SU-DHL-6 (cell line): ENCODE measurements around the gene NRBF2.
"Not testable (repeated sequence)": the region's sequence is repeated elsewhere in the genome, so short reads cannot be mapped to it uniquely, and the experiment has no call there.

Experiments used
- H2AFZ ChIP-seq: fragments of 200-600 bp; sonication (generic); 2 replicates; pipeline ENCODE4 v1.6.1; 2014; ENCODE audit warnings: low read depth, mild to moderate bottlenecking, moderate library complexity, mixed read lengths, antibody characterized with exemption, low read length; ENCODE audit not compliant: severe bottlenecking
- H3F3A ChIP-seq: fragments of 200-600 bp; shearing (Covaris generic); 2 replicates; pipeline ENCODE4 v1.6.0; 2016; ENCODE audit warnings: antibody characterized with exemption, mild to moderate bottlenecking; ENCODE audit not compliant: insufficient read depth
- H3K27ac ChIP-seq: fragments of 200-600 bp; sonication (generic); 2 replicates; pipeline ENCODE4 v1.5.1; 2016; ENCODE audit warnings: low read depth, mild to moderate bottlenecking, low read length, moderate library complexity, mixed read lengths
- H3K27me3 ChIP-seq: fragments of 200-600 bp; sonication (generic), shearing (Covaris generic); 2 replicates; pipeline ENCODE4 v1.6.0; 2014; ENCODE audit warnings: mild to moderate bottlenecking, low read length
- H3K36me3 ChIP-seq: fragments of 200-600 bp; sonication (generic); 2 replicates; pipeline ENCODE4 v1.6.1; 2014; ENCODE audit warnings: mild to moderate bottlenecking, low read length, mixed read lengths
- H3K4me2 ChIP-seq: fragments of 300-600, 200-600 bp; shearing (Covaris generic), sonication (generic); 2 replicates; pipeline ENCODE4 v1.6.0; 2014; ENCODE audit warnings: low read length, low read depth, mild to moderate bottlenecking; ENCODE audit not compliant: poor library complexity, severe bottlenecking
- H3K4me3 ChIP-seq: fragments of 200-600 bp; sonication (generic); 2 replicates; pipeline ENCODE4 v1.5.1; 2014; ENCODE audit warnings: antibody characterized with exemption, low read length, mild to moderate bottlenecking, mixed read lengths; ENCODE audit not compliant: insufficient read depth, poor library complexity, severe bottlenecking
- H3K79me2 ChIP-seq: fragments of 200-600 bp; sonication (generic); 2 replicates; pipeline ENCODE4 v1.6.1; 2014; ENCODE audit warnings: mild to moderate bottlenecking, low read length, moderate library complexity; ENCODE audit not compliant: insufficient read depth
- H3K9ac ChIP-seq: fragments of 200-600 bp; sonication (generic); 2 replicates; pipeline ENCODE4 v1.7.0; 2014; ENCODE audit warnings: mild to moderate bottlenecking, low read length
- H3K9me2 ChIP-seq: fragments of 200-600 bp; sonication (generic); replicated peaks from 2 replicates; pipeline ENCODE4 v1.6.1; 2014; ENCODE audit warnings: low read length; ENCODE audit not compliant: insufficient read depth
- H3K9me3 ChIP-seq: fragments of 200-600 bp; sonication (generic); 2 replicates; pipeline ENCODE4 v1.6.1; 2014; ENCODE audit warnings: low read length, mixed read lengths; ENCODE audit not compliant: insufficient read depth
- H4K20me1 ChIP-seq: fragments of 200-600 bp; sonication (generic); 2 replicates; pipeline ENCODE4 v1.6.1; 2014; ENCODE audit warnings: low read depth, mild to moderate bottlenecking, antibody characterized with exemption, low read length, moderate library complexity, mixed read lengths
- CTCF ChIP-seq: fragments of 200-600 bp; sonication (generic); IDR thresholded peaks from one replicate; pipeline ENCODE4 v1.5.1; 2017; ENCODE audit warnings: antibody characterized with exemption, mild to moderate bottlenecking, low read length, moderate library complexity; ENCODE audit not compliant: insufficient read depth, poor library complexity, severe bottlenecking
- EZH2phosphoT487 ChIP-seq: fragments of 200-600 bp; sonication (generic), shearing (Covaris generic); conservative IDR thresholded peaks from 2 replicates; pipeline ENCODE4 v1.6.1; 2018; ENCODE audit warnings: mild to moderate bottlenecking, antibody characterized with exemption, low read length, moderate library complexity, mixed read lengths

The NRBF2 gene

DNA sequence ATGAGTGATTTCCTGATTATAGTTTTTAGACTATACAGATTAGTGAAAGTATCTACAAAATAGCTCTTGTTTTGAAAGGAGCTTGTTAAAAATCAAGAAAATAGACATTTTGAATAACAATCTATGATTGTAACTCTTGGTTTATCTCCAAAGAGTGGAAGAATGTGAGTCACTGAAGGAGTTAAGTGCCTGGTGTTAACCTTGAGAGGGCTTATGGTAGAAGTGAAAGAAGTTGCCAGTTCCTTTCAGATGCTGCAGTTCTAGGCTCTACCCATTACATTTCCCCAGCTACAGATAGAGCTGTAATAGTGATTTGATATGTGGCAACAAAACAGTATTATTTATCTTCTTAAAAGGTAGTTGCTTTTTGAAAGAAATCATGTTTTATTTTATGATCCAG is 12.7 kb downstream of the NRBF2 start:
- Histone ChIP-seq H3K36me3 (peaks cover 7% of the 10 kb centered on the region; the same call in 1 of the 2 replicates), H2AFZ (no peak overlapping the region), H4K20me1 (0 out of 2 replicates have a peak, but pooled peaks cover 6% of the 10 kb centered on the region), H3K9ac (no peak overlapping the region), H3K4me2 (no peak overlapping the region), H3F3A (no peaks in the 10 kb centered on the region), H3K79me2 (peaks cover 89% of the 10 kb centered on the region), H3K27me3 (no peaks in the 10 kb centered on the region), H3K9me2 (no peaks in the 10 kb centered on the region), H3K9me3 (no peaks in the 10 kb centered on the region), H3K27ac (no peak overlapping the region), H3K4me3 (no peak overlapping the region)
- TF ChIP-seq EZH2phosphoT487 (no peak), CTCF (no peak)

DNA sequence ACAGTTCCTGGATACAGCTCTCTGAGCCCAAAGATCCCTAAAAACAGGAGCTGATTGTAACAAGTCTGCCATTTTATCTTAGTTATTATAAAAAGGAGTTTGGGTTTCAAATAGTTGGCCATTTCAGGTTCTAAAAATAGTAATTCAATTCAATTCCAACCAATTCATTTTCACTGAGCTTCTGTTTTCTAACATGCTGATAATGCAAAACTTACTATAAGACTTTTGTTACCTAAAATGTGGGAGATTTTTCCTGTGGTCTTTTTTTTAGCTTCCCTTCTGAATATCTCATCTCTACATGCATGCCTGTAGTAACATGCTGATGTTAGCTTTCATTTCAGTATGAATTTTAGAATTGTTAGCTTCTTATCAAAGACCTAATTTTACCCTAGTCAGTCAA is 13.4 kb downstream of the NRBF2 start:
- no peak for TF ChIP-seq CTCF
- TF ChIP-seq EZH2phosphoT487, result no peak
- Histone ChIP-seq H3K9ac (no peak overlapping the region), H3F3A (0 out of 2 replicates have a peak, but pooled peaks cover 2% of the 10 kb centered on the region), H3K4me3 (no peak overlapping the region), H3K9me2 (no peaks in the 10 kb centered on the region), H3K27me3 (no peaks in the 10 kb centered on the region), H3K4me2 (no peak overlapping the region), H4K20me1 (0 out of 2 replicates have a peak, but pooled peaks cover 6% of the 10 kb centered on the region), H3K9me3 (no peaks in the 10 kb centered on the region), H3K79me2 (peaks cover 82% of the 10 kb centered on the region), H3K27ac (no peak overlapping the region), H2AFZ (no peak overlapping the region), H3K36me3 (peaks cover 7% of the 10 kb centered on the region; the same call in 1 of the 2 replicates)

DNA sequence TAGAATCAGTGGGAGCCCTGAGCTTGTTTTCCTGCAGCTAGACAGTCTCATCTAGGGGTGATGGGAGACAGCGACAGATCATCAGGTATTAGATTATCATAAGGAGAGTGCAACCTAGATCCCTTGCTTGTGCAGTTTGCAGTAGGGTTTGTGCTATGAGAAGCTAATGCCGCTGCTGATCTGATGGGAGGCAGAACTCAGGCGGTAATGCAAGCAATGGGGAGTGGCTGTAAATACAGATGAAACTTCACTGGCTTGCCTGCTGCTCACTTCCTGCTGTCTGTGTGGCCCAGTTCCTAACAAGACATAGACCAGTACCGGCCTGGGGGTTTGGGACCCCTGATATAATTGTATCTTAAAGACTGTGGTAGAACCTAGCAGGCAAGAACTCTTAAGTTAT is 17.6 kb downstream of the NRBF2 start:
- TF ChIP-seq CTCF, result no peak
- no peak for TF ChIP-seq EZH2phosphoT487
- H2AFZ ChIP-seq, result no peak overlapping the region
- peaks cover 40% of the 10 kb centered on the region for H3K79me2 ChIP-seq
- 0 out of 2 replicates have a peak, but pooled peaks cover 1% of the 10 kb centered on the region for H4K20me1 ChIP-seq
- 0 out of 2 replicates have a peak, but pooled peaks cover 2% of the 10 kb centered on the region for H3F3A ChIP-seq
- H3K4me3 ChIP-seq, result no peak overlapping the region
- no peak overlapping the region for H3K27ac ChIP-seq
- H3K9ac ChIP-seq, result no peak overlapping the region
- no peak overlapping the region for H3K4me2 ChIP-seq
- no peaks in the 10 kb centered on the region for H3K9me2 ChIP-seq
- H3K36me3 ChIP-seq, result peaks cover 10% of the 10 kb centered on the region; the same call in 1 of the 2 replicates
- H3K9me3 ChIP-seq, result no peaks in the 10 kb centered on the region
- H3K27me3 ChIP-seq, result no peaks in the 10 kb centered on the region

- H3K4me2 ChIP-seq, H3K9me3 ChIP-seq, H3K79me2 ChIP-seq, H3K9me2 ChIP-seq, H2AFZ ChIP-seq, H3K4me3 ChIP-seq, H4K20me1 ChIP-seq, H3K36me3 ChIP-seq, H3K27me3 ChIP-seq, H3K27ac ChIP-seq, H3K9ac ChIP-seq: not testable (repeated sequence)
- peaks cover 11% of the 10 kb centered on the region for H3F3A ChIP-seq
These were observed 20.9 kb downstream of the NRBF2 start for GRCh38 chr10:63153868-63154545.
